NCI-H2081 (cell line): Measurements from ENCODE around the gene FRG2B.
"Not testable (repeated sequence)": the region's sequence is repeated elsewhere in the genome, so short reads cannot be mapped to it uniquely, and the experiment has no call there.

ENCODE experiments used
- DNase-seq, 2 experiments: peaks; one replicate each; lab custom pipeline; 2025; lab: John Stamatoyannopoulos, UW

The FRG2B gene

DNA sequence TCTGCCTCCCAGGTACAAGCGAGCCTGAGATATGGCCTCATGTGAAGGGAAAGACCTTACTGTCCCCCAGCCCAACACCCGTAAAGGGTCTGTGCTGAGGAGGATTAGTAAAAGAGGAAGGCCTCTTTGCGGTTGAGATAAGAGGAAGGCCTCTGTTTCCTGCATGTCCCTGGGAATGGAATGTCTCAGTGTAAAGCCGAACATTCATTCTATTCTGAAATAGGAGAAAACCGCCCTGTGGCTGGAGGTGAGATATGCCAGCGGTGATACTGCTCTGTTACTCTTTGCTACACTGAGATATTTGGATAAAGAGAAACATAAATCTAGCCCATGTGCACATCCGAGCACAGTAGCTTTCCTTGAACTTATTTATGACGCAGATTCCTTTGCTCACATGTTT lies 26.7 kb downstream of the FRG2B start:
- not testable (repeated sequence) for DNase-seq

DNA sequence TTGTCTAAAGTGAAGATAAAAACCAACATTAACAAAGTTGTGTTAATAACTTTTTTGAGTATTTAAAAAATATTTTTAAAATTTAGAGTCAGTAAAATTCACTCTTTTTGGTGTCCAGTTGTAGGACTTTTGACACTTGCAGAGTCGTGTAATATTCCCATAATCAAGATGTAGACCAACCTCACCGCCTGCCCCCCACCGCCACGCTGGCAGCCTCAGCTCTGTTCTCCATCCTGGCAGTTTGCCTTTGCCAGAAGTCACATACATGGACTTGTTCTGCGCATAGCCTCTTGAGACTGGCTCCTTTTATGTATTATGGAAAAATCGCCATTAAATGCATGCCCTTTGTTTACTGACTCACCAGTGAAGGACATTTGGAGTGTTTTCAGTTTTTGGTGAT lies 33.9 kb downstream of the FRG2B start:
- DNase-seq, result no peak

DNA sequence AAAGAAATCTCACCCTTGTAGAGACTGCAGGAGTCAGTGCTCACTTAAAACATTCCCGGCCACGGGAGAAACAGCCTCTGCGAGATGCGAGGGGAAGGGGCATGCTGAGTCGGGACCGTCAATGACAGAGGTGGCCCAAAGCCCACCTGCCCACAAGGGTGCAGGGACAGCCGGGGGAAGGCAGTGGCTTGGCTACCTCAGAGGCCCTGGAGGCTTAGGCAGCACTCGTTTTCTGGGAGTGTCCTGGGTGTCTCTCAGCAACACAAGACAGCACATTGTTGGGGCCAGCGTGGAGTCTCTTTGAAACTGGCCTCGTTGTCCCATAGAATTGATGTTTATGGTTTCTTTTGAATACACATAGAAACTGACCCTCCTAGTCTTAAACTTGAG lies 35.6 kb downstream of the FRG2B start:
- no peak for DNase-seq

DNA sequence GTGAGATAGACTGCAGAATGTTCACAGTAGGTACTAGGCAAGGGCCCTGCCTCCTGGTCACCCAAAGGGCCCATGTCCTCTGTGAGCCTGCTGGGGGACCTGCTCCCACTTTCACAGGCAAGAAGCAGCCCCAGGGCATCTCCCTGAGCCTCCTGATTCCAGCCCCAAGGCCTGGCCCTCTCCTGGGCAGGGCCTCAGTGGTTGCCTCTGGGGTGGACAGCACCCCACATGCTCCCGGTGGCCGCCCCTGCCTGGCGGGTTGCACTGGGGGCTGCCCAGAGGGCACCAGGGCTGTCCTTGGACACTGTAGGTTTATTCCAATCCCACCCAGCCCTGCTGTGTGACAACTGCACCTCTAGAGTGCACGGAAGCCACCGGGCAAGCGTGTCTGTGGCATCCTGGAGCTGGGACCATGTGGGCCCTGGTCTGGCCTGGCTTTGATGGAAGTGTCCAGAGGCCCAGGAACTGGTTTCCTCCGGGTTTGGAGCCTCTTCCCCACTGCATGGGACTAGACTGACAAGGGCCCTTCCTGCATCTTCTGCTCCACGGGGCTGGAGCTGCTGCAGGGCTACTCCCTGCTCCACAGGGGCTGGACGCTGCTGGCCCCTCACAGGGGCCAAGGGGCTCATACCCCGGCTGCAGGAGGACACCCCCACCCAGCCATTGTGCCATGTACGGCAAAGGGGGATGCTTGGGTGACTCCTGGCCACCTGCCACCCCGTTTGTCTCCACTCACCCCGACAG lies 36.2 kb downstream of the FRG2B start:
- no peak for DNase-seq

DNA sequence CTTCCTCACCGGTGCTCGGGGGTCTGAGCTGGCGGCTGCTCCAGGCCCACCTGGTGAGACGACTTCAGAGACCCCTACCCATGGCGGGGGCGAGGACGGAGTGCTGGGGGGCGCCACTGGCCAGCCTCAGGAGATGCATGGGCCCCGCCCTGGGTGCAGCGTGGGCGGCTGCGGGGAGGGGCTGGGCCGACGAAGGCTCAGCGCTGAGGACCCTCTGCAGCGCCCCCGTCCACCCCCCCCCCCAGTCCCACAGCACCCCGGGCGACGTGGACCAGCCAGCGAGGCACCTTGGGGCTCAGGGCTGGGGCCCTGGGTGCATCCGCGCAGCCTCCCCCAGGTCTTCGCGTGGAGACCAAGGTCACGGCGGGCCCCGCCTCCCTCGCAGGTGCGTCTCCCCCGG lies 49.6 kb downstream of the FRG2B start:
- DNase-seq, result not testable (repeated sequence)
